SK-N-SH (cell line): ENCODE measurements around the gene RIOK3. TPM values are rescaled to one million over a fixed set of nuclear protein-coding genes. Genes with fewer than 3 reads are reported as not detected.

Experiments
- CTCF ChIA-PET: fragments of 300-600, 350-600 bp; formaldehyde crosslinking; extraction: SDS; loops from one replicate; lab custom pipeline; 2021; lab: Yijun Ruan, JAX
- POLR2A ChIA-PET: fragments of 350-600 bp; sonication (Branson Sonifier 250); formaldehyde crosslinking; extraction: SDS; loops from one replicate; lab custom pipeline; 2020; ENCODE audit warnings: antibody characterized with exemption, inconsistent platforms; lab: Yijun Ruan, JAX
- DNase-seq: peaks from one replicate; pipeline ENCODE4 v3.0.0; 2012
- H2AFZ ChIP-seq: fragments of 200-600 bp; sonication (generic); 2 replicates; pipeline ENCODE4 v1.8.1; 2016; ENCODE audit warnings: antibody characterized with exemption, mild to moderate bottlenecking, low read depth
- H3F3A ChIP-seq: fragments of 200-600 bp; sonication (generic); replicated peaks from 2 replicates; pipeline ENCODE3; 2016; ENCODE audit warnings: antibody characterized with exemption, mild to moderate bottlenecking; ENCODE audit not compliant: insufficient read depth
- H3K27ac ChIP-seq, 2 experiments: fragments of 200-500 bp in 1 of 2; fragments of 200-600 bp in 1 of 2; sonication (Bioruptor generic) in 1 of 2; sonication (generic), shearing (Covaris generic) in 1 of 2; 2 replicates each; pipeline versions ENCODE4 v1.5.1 to v1.6.1; 2014 to 2016; ENCODE audit warnings: low read depth in 2 of 2, inconsistent platforms in 1 of 2, low read length in 1 of 2, mild to moderate bottlenecking in 1 of 2, mixed read lengths in 1 of 2
- H3K27me3 ChIP-seq: fragments of 200-600 bp; sonication (generic), shearing (Covaris generic); 2 replicates; pipeline ENCODE4 v1.6.1; 2016; ENCODE audit warnings: mixed run types; ENCODE audit not compliant: insufficient read depth
- H3K36me3 ChIP-seq, 2 experiments: fragments of 200-500 bp in 1 of 2; fragments of 200-600 bp in 1 of 2; sonication (Bioruptor generic) in 1 of 2; sonication (generic) in 1 of 2; replicated peaks in 1 of 2; 2 replicates each; pipeline versions ENCODE3 to v1.5.1; 2014 to 2016; ENCODE audit warnings: low read length in 1 of 2, mild to moderate bottlenecking in 1 of 2; ENCODE audit not compliant: insufficient read depth in 2 of 2, control insufficient read depth in 1 of 2
- H3K4me1 ChIP-seq, 2 experiments: fragments of 200-500 bp in 1 of 2; fragments of 200-600 bp in 1 of 2; sonication (Bioruptor generic) in 1 of 2; sonication (generic), shearing (Covaris generic) in 1 of 2; 2 replicates each; pipeline versions ENCODE4 v1.5.1 to v1.6.1; 2014 to 2016; ENCODE audit warnings: low read depth in 1 of 2, low read length in 1 of 2, mixed run types in 1 of 2; ENCODE audit not compliant: insufficient read depth in 2 of 2, control insufficient read depth in 1 of 2
- H3K4me2 ChIP-seq: fragments of 200-600 bp; sonication (generic), shearing (Covaris generic); 2 replicates; pipeline ENCODE4 v1.6.1; 2017; ENCODE audit warnings: mixed run types
- H3K4me3 ChIP-seq, 2 experiments: fragments of 200-500 bp in 1 of 2; fragments of 200-600 bp in 1 of 2; sonication (Bioruptor generic) in 1 of 2; sonication (generic), shearing (Covaris generic) in 1 of 2; 2 replicates each; pipeline versions ENCODE4 v1.5.1 to v1.8.1; 2014 to 2016; ENCODE audit warnings: low read depth in 2 of 2, inconsistent platforms in 1 of 2, low read length in 1 of 2, mild to moderate bottlenecking in 1 of 2, mixed read lengths in 1 of 2, moderate library complexity in 1 of 2
- H3K79me2 ChIP-seq: fragments of 200-600 bp; sonication (generic); 2 replicates; pipeline ENCODE4 v1.8.1; 2017; ENCODE audit warnings: mild to moderate bottlenecking; ENCODE audit not compliant: insufficient read depth
- H3K9ac ChIP-seq: fragments of 200-600 bp; sonication (generic); 2 replicates; pipeline ENCODE4 v1.6.1; 2017; ENCODE audit warnings: mixed run types
- H3K9me2 ChIP-seq: fragments of 200-600 bp; sonication (generic); 2 replicates; pipeline ENCODE4 v1.6.1; 2017; ENCODE audit warnings: mixed run types
- H3K9me3 ChIP-seq: fragments of 200-600 bp; sonication (generic); 2 replicates; pipeline ENCODE4 v1.6.1; 2017; ENCODE audit warnings: mixed run types, mild to moderate bottlenecking, moderate library complexity
- H4K20me1 ChIP-seq: fragments of 200-600 bp; sonication (generic); 2 replicates; pipeline ENCODE4 v1.6.1; 2017; ENCODE audit warnings: mild to moderate bottlenecking, mixed run types; ENCODE audit not compliant: insufficient read depth
- EP300 ChIP-seq, 2 experiments: IDR thresholded peaks; 2 replicates each; pipeline versions ENCODE4 v1.4.0 to v1.6.1; 2012; ENCODE audit warnings: borderline replicate concordance in 1 of 2, low read depth in 1 of 2, low read length in 1 of 2
- JUND ChIP-seq: IDR thresholded peaks from 2 replicates; pipeline ENCODE4 v1.4.0; 2012
- MAX ChIP-seq: IDR thresholded peaks from 2 replicates; pipeline ENCODE4 v1.4.0; 2012; ENCODE audit warnings: low read depth
- NFIC ChIP-seq: IDR thresholded peaks from 2 replicates; pipeline ENCODE4 v1.4.0; 2012; ENCODE audit warnings: borderline replicate concordance
- POLR2AphosphoS5 ChIP-seq: IDR thresholded peaks from 2 replicates; pipeline ENCODE4 v1.6.1; 2012; ENCODE audit warnings: low read depth, low read length
- RAD21 ChIP-seq: IDR thresholded peaks from 2 replicates; pipeline ENCODE4 v1.6.1; 2012; ENCODE audit warnings: mild to moderate bottlenecking, low read length
- RCOR1 ChIP-seq: fragments of 150-350 bp; IDR thresholded peaks from 2 replicates; pipeline ENCODE4 v1.6.1; 2017; ENCODE audit warnings: antibody characterized with exemption, low read length
- TCF12 ChIP-seq: IDR thresholded peaks from 2 replicates; pipeline ENCODE4 v1.4.0; 2012
- YY1 ChIP-seq: IDR thresholded peaks from 2 replicates; pipeline ENCODE4 v1.4.0; 2012; ENCODE audit warnings: low read depth, mild to moderate bottlenecking
- ZBTB33 ChIP-seq: IDR thresholded peaks from 2 replicates; pipeline ENCODE4 v1.4.0; 2012; ENCODE audit warnings: low read depth, borderline replicate concordance
- WGBS: methylation state at CpG from one replicate; pipeline ENCODE4 v1.1.6; 2017; ENCODE audit warnings: low lambda C conversion rate; 5-methylcytosine and 5-hydroxymethylcytosine counted together
- polyA plus RNA-seq, 3 experiments: library from polyadenylated mRNA; depleted of rRNA; stranded (reverse); fragments of >200 nt; gene quantifications; 2 replicates each; pipeline ENCODE4 v1.2.3, GENCODE V29; 2012
- TF ChIP-seq, protein P1 (sequence below): IDR thresholded peaks from 2 replicates; pipeline ENCODE4 v1.4.0; 2012; ENCODE audit warnings: low read depth, borderline replicate concordance
- TF ChIP-seq, protein P2 (sequence below): IDR thresholded peaks from 2 replicates; pipeline ENCODE4; 2012
- TF ChIP-seq, protein P3 (sequence below): IDR thresholded peaks from 2 replicates; pipeline ENCODE4 v1.6.1; 2012; ENCODE audit warnings: mild to moderate bottlenecking, low read depth, low read length, moderate library complexity
- TF ChIP-seq, protein P4 (sequence below): fragments of 200-600 bp; sonication (generic); IDR thresholded peaks from 2 replicates; pipeline ENCODE4 v1.6.1; 2017; ENCODE audit warnings: antibody characterized with exemption, mild to moderate bottlenecking, moderate library complexity

Gene RIOK3
- polyA plus RNA-seq, 1 of the 3 experiments (the other 2 are of a cell fraction), result 12.3 TPM

DNA sequence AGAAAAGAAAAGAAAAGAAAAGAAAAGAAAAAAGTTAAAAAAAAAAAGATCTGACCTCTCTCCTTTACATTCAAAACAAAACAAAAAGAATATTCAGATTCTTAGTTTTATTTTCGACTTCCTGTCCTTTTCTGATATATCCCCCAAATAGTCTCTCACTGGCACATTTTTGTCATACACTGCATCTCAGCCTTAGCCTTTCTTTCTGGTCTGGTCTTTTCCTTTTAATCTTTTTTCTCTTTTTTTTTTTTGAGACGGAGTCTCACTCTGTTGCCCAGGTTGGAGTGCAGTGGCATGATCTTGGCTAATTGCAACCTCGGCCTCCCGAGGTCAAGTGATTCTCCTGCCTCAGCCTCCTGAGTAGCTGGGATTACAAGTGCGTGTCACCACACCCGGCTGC lies 1.6 kb upstream of the RIOK3 start:
- no peak overlapping the region for H3K9ac ChIP-seq
- peaks cover 0 to under 1% of the 10 kb centered on the region in 2 experiments for H3K36me3 ChIP-seq
- peaks cover 0 to 4% of the 10 kb centered on the region in 2 experiments; a peak in 1 of 4 replicates for H3K4me1 ChIP-seq
- no peak overlapping the region for H3K27ac ChIP-seq
- no peaks in the 10 kb centered on the region for H3K9me3 ChIP-seq
- H3F3A ChIP-seq, result no peaks in the 10 kb centered on the region
- CTCF ChIA-PET, result no interaction called here
- H3K27me3 ChIP-seq, result no peaks in the 10 kb centered on the region
- no peak for DNase-seq
- peaks cover 34% of the 10 kb centered on the region for H3K79me2 ChIP-seq
- H3K4me2 ChIP-seq, result no peak overlapping the region
- peaks cover 25% of the 10 kb centered on the region for H4K20me1 ChIP-seq
- TF ChIP-seq, protein P1, sequence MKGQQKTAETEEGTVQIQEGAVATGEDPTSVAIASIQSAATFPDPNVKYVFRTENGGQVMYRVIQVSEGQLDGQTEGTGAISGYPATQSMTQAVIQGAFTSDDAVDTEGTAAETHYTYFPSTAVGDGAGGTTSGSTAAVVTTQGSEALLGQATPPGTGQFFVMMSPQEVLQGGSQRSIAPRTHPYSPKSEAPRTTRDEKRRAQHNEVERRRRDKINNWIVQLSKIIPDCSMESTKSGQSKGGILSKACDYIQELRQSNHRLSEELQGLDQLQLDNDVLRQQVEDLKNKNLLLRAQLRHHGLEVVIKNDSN, result no peak
- TF ChIP-seq POLR2AphosphoS5 (no peak), EP300 (IDR thresholded peaks at IDR 0.05; ENCODE audit: borderline replicate concordance in 1 of 2, low read depth in 1 of 2, low read length in 1 of 2) (no peak), RCOR1 (no peak)
- TF ChIP-seq, protein P2, sequence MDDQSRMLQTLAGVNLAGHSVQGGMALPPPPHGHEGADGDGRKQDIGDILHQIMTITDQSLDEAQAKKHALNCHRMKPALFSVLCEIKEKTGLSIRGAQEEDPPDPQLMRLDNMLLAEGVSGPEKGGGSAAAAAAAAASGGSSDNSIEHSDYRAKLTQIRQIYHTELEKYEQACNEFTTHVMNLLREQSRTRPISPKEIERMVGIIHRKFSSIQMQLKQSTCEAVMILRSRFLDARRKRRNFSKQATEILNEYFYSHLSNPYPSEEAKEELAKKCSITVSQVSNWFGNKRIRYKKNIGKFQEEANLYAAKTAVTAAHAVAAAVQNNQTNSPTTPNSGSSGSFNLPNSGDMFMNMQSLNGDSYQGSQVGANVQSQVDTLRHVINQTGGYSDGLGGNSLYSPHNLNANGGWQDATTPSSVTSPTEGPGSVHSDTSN, result no peak
- TF ChIP-seq, all 33 proteins: peak for 0
- POLR2A ChIA-PET, result no interaction called here
- Histone ChIP-seq H3K9me2 (no peaks in the 10 kb centered on the region), H2AFZ (0 out of 2 replicates have a peak overlapping the region, but pooled peaks have one; percentile 75), H3K4me3 (no peak overlapping the region)
- WGBS, result 93% methylated on average over 6 of the region's 6 CpGs

- H3K27me3 ChIP-seq, result no peaks in the 10 kb centered on the region
- H3K27ac ChIP-seq, result peak overlapping the region; percentile 40 to 82; a peak in 3 of 4 replicates
- WGBS, result 87% methylated on average over 3 of the region's 3 CpGs
- no peaks in the 10 kb centered on the region for H3F3A ChIP-seq
- ChIA-PET POLR2A (no interaction called here), CTCF (no interaction called here)
- no peaks in the 10 kb centered on the region for H3K9me2 ChIP-seq
- H3K79me2 ChIP-seq, result peaks cover 43% of the 10 kb centered on the region
- H2AFZ ChIP-seq, result peak overlapping the region; percentile 75; the same call in 1 of the 2 replicates
- peak overlapping the region; percentile 83 for H3K4me2 ChIP-seq
- H4K20me1 ChIP-seq, result peaks cover 34% of the 10 kb centered on the region
- H3K9ac ChIP-seq, result peak overlapping the region; percentile 81; the same call in 1 of the 2 replicates
- no peak for TF ChIP-seq ZBTB33
- no peak for TF ChIP-seq RCOR1
- TF ChIP-seq, protein P1, result no peak
- no peak for TF ChIP-seq NFIC
- TF ChIP-seq, protein P3, sequence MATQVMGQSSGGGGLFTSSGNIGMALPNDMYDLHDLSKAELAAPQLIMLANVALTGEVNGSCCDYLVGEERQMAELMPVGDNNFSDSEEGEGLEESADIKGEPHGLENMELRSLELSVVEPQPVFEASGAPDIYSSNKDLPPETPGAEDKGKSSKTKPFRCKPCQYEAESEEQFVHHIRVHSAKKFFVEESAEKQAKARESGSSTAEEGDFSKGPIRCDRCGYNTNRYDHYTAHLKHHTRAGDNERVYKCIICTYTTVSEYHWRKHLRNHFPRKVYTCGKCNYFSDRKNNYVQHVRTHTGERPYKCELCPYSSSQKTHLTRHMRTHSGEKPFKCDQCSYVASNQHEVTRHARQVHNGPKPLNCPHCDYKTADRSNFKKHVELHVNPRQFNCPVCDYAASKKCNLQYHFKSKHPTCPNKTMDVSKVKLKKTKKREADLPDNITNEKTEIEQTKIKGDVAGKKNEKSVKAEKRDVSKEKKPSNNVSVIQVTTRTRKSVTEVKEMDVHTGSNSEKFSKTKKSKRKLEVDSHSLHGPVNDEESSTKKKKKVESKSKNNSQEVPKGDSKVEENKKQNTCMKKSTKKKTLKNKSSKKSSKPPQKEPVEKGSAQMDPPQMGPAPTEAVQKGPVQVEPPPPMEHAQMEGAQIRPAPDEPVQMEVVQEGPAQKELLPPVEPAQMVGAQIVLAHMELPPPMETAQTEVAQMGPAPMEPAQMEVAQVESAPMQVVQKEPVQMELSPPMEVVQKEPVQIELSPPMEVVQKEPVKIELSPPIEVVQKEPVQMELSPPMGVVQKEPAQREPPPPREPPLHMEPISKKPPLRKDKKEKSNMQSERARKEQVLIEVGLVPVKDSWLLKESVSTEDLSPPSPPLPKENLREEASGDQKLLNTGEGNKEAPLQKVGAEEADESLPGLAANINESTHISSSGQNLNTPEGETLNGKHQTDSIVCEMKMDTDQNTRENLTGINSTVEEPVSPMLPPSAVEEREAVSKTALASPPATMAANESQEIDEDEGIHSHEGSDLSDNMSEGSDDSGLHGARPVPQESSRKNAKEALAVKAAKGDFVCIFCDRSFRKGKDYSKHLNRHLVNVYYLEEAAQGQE, result no peak
- no peak for TF ChIP-seq RAD21
- no peak for TF ChIP-seq MAX
- no peak for TF ChIP-seq YY1
- no peak for TF ChIP-seq TCF12
- no peak for TF ChIP-seq JUND
- TF ChIP-seq, protein P4, sequence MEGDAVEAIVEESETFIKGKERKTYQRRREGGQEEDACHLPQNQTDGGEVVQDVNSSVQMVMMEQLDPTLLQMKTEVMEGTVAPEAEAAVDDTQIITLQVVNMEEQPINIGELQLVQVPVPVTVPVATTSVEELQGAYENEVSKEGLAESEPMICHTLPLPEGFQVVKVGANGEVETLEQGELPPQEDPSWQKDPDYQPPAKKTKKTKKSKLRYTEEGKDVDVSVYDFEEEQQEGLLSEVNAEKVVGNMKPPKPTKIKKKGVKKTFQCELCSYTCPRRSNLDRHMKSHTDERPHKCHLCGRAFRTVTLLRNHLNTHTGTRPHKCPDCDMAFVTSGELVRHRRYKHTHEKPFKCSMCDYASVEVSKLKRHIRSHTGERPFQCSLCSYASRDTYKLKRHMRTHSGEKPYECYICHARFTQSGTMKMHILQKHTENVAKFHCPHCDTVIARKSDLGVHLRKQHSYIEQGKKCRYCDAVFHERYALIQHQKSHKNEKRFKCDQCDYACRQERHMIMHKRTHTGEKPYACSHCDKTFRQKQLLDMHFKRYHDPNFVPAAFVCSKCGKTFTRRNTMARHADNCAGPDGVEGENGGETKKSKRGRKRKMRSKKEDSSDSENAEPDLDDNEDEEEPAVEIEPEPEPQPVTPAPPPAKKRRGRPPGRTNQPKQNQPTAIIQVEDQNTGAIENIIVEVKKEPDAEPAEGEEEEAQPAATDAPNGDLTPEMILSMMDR, result no peak
- peak overlapping the region; percentile 85 to 90; a peak in 3 of 4 replicates for H3K4me3 ChIP-seq
- DNase-seq, result no peak
- H3K4me1 ChIP-seq, result peaks cover 0 to 4% of the 10 kb centered on the region in 2 experiments; a peak in 1 of 4 replicates
- peaks cover 0 to 8% of the 10 kb centered on the region in 2 experiments for H3K36me3 ChIP-seq
- no peaks in the 10 kb centered on the region for H3K9me3 ChIP-seq
Observed at GRCh38 chr18:23452347-23452727, 750 bp upstream of the RIOK3 start.
